Umbilical cord (tissue), 2 donors: Measurements from ENCODE around the gene LIMS1. TPM values are rescaled to one million over a fixed set of nuclear protein-coding genes. Genes with fewer than 3 reads are reported as not detected.
"Not testable (repeated sequence)": the region's sequence is repeated elsewhere in the genome, so short reads cannot be mapped to it uniquely, and the experiment has no call there.

Experiments used
- DNase-seq: peaks from one replicate; pipeline ENCODE4 v3.0.0-alpha.2; 2015; ENCODE audit warnings: low spot score
- total RNA-seq: library from RNA; depleted of rRNA; stranded (reverse); fragments of >200 nt; gene quantifications from one replicate; pipeline ENCODE4 v1.2.3, GENCODE V29; 2014; ENCODE audit warnings: low replicate concordance; ENCODE audit not compliant: insufficient read depth

LIMS1 gene
- total RNA-seq, result 170 TPM

GRCh38 chr2:108533832-108534583, at the start of gene LIMS1:
Gene LIMS1 (plus strand): TSS chr2:108534470. CDS start chr2:108534563, 93 bp downstream.
- peak; percentile 93 for DNase-seq

- DNase-seq, result no peak
Observed at GRCh38 chr2:108485253-108485652, 49.0 kb upstream of the LIMS1 start.

- DNase-seq, result no peak
Observed at GRCh38 chr2:108490506-108491122, 43.7 kb upstream of the LIMS1 start.

DNA sequence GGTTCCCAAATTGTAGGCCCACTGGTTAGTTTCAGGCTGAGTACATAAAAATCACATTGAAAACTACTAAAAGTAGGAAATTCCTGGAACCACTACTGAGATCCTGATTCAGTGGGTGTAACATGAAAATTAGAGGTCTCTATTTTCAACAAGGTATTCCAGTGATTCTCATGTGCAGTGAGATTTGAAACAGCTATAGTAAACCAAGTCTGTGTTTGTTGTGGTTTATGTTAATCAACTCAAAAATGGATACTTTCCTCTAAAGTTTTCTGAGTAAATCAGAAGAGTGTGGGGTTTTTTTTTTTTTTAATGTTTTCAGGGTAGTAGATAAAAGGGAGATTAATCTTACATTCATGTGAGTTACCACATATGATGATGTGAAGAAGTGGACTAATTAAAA, 42.4 kb upstream of the LIMS1 start:
- no peak for DNase-seq

GRCh38 chr2:108492364-108492763, 41.9 kb upstream of the LIMS1 start:
- DNase-seq, result peak; percentile 39

DNA sequence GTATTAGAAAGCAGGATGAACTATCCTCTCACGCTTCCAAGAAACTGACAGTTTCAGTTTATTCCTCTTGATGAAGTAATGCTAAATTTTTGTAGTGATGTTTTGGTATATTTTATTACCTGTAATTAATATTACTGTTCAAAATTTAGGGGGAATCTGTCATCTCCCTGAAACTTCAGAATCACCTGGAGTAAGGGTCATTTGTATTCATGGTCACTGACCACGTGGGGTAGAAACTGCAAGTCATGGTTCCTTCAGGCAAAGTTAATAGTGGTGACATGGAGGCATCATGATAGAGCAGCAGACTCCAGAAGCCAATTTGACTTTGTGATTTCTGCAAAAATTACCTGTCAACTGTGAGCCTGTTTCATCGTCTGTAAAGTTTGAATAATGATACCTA, 38.1 kb upstream of the LIMS1 start:
- DNase-seq, result not testable (repeated sequence)

GRCh38 chr2:108507620-108508019, 26.6 kb upstream of the LIMS1 start:
- DNase-seq, result not testable (repeated sequence)

DNA sequence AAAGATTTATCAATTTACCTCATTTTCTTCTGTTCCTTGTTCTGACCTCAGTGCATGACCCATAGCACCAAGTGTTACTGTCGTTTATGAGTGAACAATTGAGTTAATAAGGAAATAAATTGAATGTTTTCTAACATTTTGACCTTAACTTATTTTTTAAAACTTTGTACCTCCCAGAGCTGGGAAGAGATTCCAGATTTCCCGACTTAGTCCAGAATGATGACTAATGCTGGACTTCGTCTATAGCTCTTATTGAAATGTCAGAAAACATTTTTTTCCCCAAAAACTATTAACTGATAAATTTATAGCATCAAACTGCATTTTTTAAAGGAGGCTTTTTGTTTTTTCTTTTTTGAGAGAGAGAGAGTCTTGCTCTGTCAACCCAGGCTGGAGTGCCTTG, 21.8 kb upstream of the LIMS1 start:
- not testable (repeated sequence) for DNase-seq

- DNase-seq, result not testable (repeated sequence)
Observed at GRCh38 chr2:108514478-108514877, 19.8 kb upstream of the LIMS1 start.

GRCh38 chr2:108524688-108525087, 9.6 kb upstream of the LIMS1 start:
- not testable (repeated sequence) for DNase-seq

DNA sequence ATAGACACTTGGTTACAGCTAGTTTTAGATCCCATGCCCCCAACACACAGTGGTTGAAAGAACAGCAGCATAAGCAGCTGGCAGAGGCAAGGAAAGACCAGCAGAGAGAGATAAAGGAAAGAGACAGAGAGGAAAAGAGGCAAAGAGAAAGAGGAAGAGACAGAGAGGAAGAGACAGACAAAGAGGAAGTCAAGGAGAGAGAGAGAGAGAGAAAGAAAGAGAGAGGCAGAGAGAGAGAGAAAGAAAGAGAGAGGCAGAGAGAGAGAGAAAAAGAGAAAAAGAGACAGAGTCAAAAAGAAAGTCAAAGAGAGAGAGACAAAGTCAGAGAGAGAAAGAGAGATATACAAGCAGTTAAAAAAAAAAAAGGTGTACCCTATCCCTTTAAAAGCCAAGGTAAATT, 9.0 kb upstream of the LIMS1 start:
- DNase-seq, result not testable (repeated sequence)

DNA sequence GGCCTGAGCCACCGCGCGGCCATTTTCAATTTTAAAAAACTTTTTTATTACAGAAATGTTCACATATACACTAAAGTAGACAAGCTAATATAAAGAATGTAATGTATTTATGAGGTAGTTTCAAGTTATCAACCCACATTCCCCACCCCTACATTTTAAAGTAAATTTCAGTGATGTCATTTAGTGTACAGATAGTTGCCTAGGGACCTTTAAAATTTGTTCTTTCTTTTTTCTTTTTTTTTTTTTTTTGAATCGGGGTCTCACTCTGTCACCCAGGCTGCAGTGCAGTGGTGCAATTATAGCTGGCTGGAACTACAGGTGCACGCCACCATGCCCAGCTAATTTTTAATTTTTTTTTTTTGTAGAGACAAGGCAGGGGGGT, 2.6 kb upstream of the LIMS1 start:
- DNase-seq, result no peak

- peak; percentile 60 for DNase-seq
Observed at GRCh38 chr2:108534584-108535356, 500 bp downstream of the LIMS1 start.

GRCh38 chr2:108535357-108535631, 1.0 kb downstream of the LIMS1 start:
- no peak for DNase-seq

GRCh38 chr2:108536133-108536780, 2.0 kb downstream of the LIMS1 start:
- DNase-seq, result no peak

DNA sequence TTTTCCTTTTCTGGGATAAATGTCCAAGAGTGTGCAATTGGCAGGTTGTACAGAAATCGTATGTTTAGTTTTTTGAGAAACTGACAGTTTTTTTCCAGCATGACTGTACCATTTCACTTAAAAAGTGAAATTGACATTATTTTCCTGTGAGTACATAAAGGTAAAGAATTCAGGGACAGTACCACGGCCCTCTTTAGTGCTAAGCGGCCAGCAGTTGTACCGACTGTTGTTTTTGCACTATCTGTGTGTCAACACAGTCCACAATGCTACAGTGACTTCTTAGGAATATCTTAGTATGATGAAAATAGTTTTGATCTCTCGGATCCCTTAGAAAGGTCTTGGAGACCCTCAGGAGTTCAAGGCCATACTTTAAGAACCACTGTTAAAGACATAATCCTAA, 2.6 kb downstream of the LIMS1 start:
- no peak for DNase-seq

DNA sequence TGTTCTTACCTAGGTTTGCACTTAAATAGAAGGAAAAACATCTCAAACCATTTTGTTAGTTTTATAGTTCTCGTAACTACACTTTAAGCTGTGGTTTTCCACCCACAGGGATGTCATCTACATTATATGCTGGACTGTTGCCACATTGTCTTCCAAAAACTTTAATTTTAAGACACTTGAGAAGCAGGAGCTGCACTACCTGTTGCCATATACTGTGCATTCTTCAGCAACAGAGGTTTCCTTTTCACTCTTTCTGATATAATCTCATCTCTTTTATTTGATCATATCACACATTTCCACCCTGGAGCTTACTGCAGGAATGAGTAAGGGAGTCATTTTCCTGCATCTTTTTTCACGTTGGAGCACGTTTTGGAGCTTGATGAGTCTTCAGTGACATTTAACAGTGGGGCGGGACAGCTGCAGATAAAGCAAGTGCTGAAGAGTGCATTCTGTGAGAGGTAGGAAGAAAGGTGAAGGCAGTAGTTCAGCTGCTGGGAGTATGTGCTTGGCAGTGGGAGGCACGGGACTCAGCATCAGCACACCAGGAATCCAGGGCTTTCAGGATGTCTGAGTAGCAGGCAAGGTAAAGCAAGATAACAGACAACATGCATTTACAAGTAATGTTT, 3.8 kb downstream of the LIMS1 start:
- DNase-seq, result peak; percentile 34

GRCh38 chr2:108541451-108541850, 7.2 kb downstream of the LIMS1 start:
- DNase-seq, result no peak

DNA sequence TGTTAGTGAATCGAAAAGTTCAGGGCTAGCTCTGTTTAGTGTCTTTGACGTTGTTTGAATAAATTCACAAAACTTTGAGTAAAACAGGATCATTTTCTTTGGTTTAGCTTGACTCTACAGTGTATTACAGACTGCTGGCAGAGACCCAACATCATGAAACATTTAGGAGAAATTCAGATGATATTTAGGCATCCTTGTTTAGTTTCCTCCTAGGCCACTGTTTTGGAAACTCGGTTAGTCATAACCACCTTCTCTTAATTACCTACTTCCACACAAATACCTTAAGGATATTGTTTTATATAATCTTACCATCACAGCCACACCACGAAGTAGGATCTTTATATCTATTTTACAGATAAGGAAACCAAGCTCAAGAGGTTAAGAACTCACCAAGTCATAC, 7.8 kb downstream of the LIMS1 start:
- DNase-seq, result peak; percentile 43

DNA sequence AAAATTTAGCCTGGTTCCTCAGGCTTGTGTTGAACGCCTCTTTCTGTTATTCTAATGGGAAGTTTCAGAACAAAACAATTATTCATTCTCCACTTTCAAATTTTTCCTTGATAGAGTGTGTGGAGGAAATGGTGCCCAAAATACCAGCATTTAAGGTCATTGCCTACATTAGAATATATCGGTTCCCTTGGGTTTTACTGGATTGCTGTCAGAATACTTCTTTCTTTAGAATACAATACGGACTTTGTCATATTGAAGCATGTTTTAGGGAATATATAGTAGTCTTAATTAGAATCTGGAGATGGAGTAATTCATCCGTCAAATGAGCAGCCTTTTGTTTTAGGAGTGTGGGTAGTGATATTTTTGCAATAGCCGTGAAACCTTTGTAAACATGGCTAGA, 13.3 kb downstream of the LIMS1 start:
- DNase-seq, result no peak

DNA sequence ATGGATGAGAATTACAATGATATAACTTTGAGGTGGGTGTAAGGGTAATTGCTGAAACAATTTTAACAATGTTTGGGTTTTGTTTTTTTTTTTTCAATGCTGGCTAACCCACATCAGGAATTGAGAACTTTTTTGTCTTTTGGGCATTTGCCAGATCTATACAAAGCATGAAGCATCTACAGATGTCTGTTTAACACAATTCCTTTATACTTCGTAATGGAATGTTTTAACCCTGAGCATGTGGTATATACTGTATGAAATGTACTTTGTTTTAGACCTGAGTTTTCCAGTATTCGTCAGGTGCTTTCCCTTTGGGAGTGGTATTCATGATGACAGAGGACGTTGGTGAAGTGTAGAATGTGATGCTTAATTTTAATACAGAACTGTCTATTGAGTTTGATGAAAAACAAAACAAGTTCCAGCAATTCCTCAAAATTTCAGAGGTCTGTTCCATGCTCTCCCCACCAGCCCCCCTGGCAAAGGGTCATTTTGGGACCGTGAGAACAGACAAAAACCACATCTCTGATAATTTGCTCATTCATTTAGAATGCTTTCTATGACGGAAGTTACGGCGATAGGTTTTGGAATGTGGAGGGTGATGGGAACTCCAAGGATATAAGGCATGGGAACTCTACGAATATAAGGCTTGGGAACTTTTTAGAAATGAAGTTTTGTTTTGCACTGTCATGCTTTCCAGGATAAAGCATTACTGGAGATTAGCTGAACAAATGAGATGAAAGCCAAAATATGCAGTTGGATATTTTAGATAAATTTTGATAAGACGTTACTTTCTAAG, 14.1 kb downstream of the LIMS1 start:
- peak; percentile 27 for DNase-seq
